Loucy (cell line): ENCODE measurements around the gene G6PC1.
"Not testable (repeated sequence)": the region's sequence is repeated elsewhere in the genome, so short reads cannot be mapped to it uniquely, and the experiment has no call there.

Experiments
- H2AFZ ChIP-seq: fragments of 200-600 bp; sonication (generic); 2 replicates; pipeline ENCODE4 v1.6.0; 2016; ENCODE audit warnings: antibody characterized with exemption, mild to moderate bottlenecking, low read length, moderate library complexity
- H3F3A ChIP-seq: fragments of 200-600 bp; 2 replicates; pipeline ENCODE4 v1.6.0; 2016; ENCODE audit warnings: antibody characterized with exemption, low read depth, mild to moderate bottlenecking
- H3K27me3 ChIP-seq: fragments of 200-600 bp; sonication (generic); 2 replicates; pipeline ENCODE4 v1.6.1; 2014; ENCODE audit warnings: low read length, mild to moderate bottlenecking; ENCODE audit not compliant: insufficient read depth, poor library complexity, severe bottlenecking
- H3K36me3 ChIP-seq: fragments of 200-600 bp; sonication (generic); 2 replicates; pipeline ENCODE4 v1.6.1; 2016; ENCODE audit warnings: low read length; ENCODE audit not compliant: insufficient read depth
- H3K4me1 ChIP-seq: fragments of 200-600 bp; sonication (generic); 2 replicates; pipeline ENCODE4 v1.5.1; 2014; ENCODE audit warnings: low read length, mild to moderate bottlenecking; ENCODE audit not compliant: insufficient read depth, poor library complexity, severe bottlenecking
- H3K4me2 ChIP-seq: fragments of 200-600 bp; sonication (generic); 2 replicates; pipeline ENCODE4 v1.6.0; 2014; ENCODE audit warnings: antibody characterized with exemption, low read length, low read depth, mild to moderate bottlenecking; ENCODE audit not compliant: poor library complexity, severe bottlenecking
- H3K4me3 ChIP-seq: fragments of 200-600 bp; sonication (generic); 2 replicates; pipeline ENCODE4 v1.5.1; 2014; ENCODE audit warnings: low read length, mild to moderate bottlenecking, mixed read lengths; ENCODE audit not compliant: poor library complexity, severe bottlenecking
- H3K79me2 ChIP-seq: fragments of 200-600 bp; sonication (generic); 2 replicates; pipeline ENCODE4 v1.6.1; 2014; ENCODE audit warnings: low read length; ENCODE audit not compliant: insufficient read depth
- H3K9ac ChIP-seq: fragments of 200-600 bp; sonication (generic); 2 replicates; pipeline ENCODE4 v1.6.0; 2014; ENCODE audit warnings: mild to moderate bottlenecking, low read depth, low read length, moderate library complexity; ENCODE audit not compliant: poor library complexity, severe bottlenecking
- H3K9me2 ChIP-seq: fragments of 200-600 bp; sonication (generic); replicated peaks from 2 replicates; pipeline ENCODE4 v1.6.1; 2016; ENCODE audit warnings: low read depth, low read length, mixed read lengths
- H3K9me3 ChIP-seq: fragments of 200-600 bp; sonication (generic); 2 replicates; pipeline ENCODE4 v1.6.1; 2014; ENCODE audit warnings: mild to moderate bottlenecking, antibody characterized with exemption, low read length, low read depth; ENCODE audit not compliant: insufficient read depth
- H4K20me1 ChIP-seq: fragments of 200-600 bp; sonication (generic); 2 replicates; pipeline ENCODE4 v1.6.0; 2014; ENCODE audit warnings: antibody characterized with exemption, low read length, mild to moderate bottlenecking; ENCODE audit not compliant: insufficient read depth, poor library complexity, severe bottlenecking
- CTCF ChIP-seq: fragments of 200-600 bp; sonication (generic); conservative IDR thresholded peaks from 2 replicates; pipeline ENCODE4 v1.5.1; 2014; ENCODE audit warnings: mild to moderate bottlenecking, antibody characterized with exemption, low read length
- EZH2phosphoT487 ChIP-seq: fragments of 200-600 bp; IDR thresholded peaks from 2 replicates; pipeline ENCODE4 v1.6.1; 2018; ENCODE audit warnings: antibody characterized with exemption, mild to moderate bottlenecking, moderate library complexity, borderline replicate concordance

Gene G6PC1

DNA sequence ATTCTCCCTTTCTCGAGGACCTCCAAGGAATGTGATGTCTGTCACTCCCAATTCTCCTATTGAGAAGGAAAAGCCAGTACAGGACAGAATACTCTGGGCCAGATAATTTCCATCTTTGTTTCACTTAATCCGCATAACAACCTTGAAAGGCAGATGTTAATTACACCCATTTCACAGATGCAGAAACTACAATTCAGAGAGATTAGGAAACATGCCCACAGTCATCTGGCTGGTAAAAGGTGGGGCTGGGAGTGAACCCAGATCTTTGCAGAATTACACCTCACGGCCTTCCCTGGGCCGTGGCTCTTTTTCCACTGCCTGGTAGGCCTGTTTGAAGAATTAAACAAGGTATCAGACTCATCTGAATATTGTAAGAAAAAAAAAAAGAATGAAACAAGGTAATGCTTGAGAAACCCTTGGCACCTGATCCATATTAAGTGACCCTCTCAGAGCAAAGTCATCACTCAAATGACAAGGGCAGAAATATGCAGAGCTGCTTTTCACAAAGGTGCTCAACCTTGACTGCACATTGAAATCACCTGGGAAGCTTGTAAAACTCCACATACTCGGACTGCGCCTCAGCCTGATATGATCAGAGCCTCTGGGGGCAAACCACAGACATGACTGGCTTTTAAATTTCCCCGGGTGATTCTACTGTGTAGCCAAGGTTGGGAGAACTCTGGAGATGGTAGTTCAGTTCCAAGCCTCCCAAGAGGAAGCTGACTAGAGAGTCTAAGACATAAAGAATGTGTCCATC lies 16.6 kb upstream of the G6PC1 start:
- no peaks in the 10 kb centered on the region for H3K4me1 ChIP-seq
- H3F3A ChIP-seq, result no peaks in the 10 kb centered on the region
- H3K9me3 ChIP-seq, result no peaks in the 10 kb centered on the region
- TF ChIP-seq CTCF, result no peak
- no peak for TF ChIP-seq EZH2phosphoT487
- H3K27me3 ChIP-seq, result no peaks in the 10 kb centered on the region
- no peak overlapping the region for H3K9ac ChIP-seq
- H4K20me1 ChIP-seq, result no peaks in the 10 kb centered on the region
- H3K79me2 ChIP-seq, result no peaks in the 10 kb centered on the region
- no peak overlapping the region for H3K4me3 ChIP-seq
- H2AFZ ChIP-seq, result no peak overlapping the region
- no peaks in the 10 kb centered on the region for H3K36me3 ChIP-seq
- H3K4me2 ChIP-seq, result no peak overlapping the region
- H3K9me2 ChIP-seq, result no peaks in the 10 kb centered on the region

- not testable (repeated sequence) for H3K27me3 ChIP-seq, H3F3A ChIP-seq, H2AFZ ChIP-seq, H3K4me3 ChIP-seq, H4K20me1 ChIP-seq, H3K4me1 ChIP-seq, H3K4me2 ChIP-seq, H3K79me2 ChIP-seq, H3K9ac ChIP-seq, H3K9me3 ChIP-seq, H3K9me2 ChIP-seq, H3K36me3 ChIP-seq
Observed at GRCh38 chr17:42885806-42886205, 14.8 kb upstream of the G6PC1 start.

- no peaks in the 10 kb centered on the region for H3K9me3 ChIP-seq
- H3K4me2 ChIP-seq, result no peak overlapping the region
- no peaks in the 10 kb centered on the region for H3K36me3 ChIP-seq
- H2AFZ ChIP-seq, result no peak overlapping the region; the same call in 1 of the 2 replicates
- no peak overlapping the region for H3K9ac ChIP-seq
- H3K9me2 ChIP-seq, result no peaks in the 10 kb centered on the region
- no peaks in the 10 kb centered on the region for H3K27me3 ChIP-seq
- no peak overlapping the region for H3K4me3 ChIP-seq
- no peaks in the 10 kb centered on the region for H3K4me1 ChIP-seq
- H3K79me2 ChIP-seq, result no peaks in the 10 kb centered on the region
- TF ChIP-seq EZH2phosphoT487, result no peak
- TF ChIP-seq CTCF, result no peak
- no peaks in the 10 kb centered on the region for H3F3A ChIP-seq
- no peaks in the 10 kb centered on the region for H4K20me1 ChIP-seq
Observed at GRCh38 chr17:42886283-42887176, 14.1 kb upstream of the G6PC1 start.
